HG03095 (cell line): ENCODE results near the gene NFATC1.
"Not testable (repeated sequence)": the region's sequence is repeated elsewhere in the genome, so short reads cannot be mapped to it uniquely, and the experiment has no call there.

Source experiments
- ATAC-seq: cut with Tn5 transposase; IDR thresholded peaks from one replicate; pipeline ENCODE4 v1.9.1; 2021; ENCODE audit warnings: moderate library complexity; ENCODE audit not compliant: unreplicated experiment

NFATC1 gene

DNA sequence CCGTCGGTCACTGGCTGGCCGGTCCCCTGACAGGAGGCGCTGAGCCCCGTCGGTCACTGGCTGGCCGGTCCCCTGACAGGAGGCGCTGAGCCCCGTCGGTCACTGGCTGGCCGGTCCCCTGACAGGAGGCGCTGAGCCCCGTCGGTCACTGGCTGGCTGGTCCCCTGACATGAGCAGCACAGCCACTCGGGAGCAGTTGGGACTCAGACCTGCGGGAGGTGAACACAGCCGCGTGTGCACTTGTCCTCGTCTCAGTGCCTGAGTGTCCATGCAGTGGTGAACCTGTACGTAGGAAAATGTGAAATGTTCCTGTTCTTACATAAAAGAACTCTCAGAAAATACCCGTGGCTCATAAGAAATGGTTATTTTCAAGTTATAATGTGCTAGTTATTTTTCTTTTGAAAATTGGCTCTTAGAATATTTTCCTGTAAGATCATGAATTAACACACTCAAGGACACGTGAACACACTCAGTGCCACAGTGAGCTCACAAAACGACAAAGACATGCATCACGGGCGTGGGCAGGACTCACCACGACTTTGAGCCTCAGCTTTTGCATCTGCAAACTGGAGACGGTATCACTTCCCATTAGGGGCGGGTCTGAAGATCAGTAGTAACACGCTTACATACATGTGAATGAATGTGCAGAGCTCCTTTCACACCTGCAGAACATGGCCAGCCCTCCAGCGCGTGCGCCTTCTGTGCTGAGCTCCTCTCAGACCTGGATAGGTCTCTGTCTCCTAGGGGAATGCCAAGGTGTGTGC lies 21.1 kb upstream of the NFATC1 start:
- peak; percentile 85 for ATAC-seq

DNA sequence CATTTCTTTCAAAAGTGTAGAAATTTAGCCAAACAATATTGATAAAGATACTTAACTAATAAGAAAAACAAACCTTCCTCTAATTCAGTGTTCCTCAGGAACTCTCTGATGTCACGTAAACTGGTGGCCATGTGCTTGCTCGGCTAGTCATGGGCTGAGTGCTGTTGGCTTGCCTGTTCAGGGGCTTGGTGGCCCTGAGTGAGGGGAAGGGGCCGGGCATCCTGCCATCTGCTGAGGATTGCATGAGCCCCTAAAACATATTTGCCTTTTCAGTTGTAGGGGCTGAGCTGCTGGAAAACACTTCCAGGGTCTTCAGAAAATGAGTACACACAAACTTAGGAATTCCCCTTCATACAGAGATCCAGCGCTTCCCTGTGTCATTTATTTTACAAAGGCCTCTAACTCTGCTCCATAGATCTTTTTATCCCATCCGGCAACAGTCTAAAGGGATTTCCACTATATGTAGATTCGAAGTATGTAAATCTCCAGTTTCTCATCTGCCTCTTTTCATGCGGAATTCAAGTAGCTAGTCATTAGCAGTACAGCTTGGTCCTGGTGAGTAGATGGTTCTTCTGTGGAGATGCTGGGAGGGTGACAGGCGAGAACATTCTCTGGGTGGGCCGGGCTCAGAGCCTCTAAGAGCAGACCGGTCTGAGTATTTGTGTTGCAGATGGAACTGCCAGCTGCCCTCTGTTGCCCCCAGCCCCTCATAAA lies 20.1 kb upstream of the NFATC1 start:
- ATAC-seq = no peak

DNA sequence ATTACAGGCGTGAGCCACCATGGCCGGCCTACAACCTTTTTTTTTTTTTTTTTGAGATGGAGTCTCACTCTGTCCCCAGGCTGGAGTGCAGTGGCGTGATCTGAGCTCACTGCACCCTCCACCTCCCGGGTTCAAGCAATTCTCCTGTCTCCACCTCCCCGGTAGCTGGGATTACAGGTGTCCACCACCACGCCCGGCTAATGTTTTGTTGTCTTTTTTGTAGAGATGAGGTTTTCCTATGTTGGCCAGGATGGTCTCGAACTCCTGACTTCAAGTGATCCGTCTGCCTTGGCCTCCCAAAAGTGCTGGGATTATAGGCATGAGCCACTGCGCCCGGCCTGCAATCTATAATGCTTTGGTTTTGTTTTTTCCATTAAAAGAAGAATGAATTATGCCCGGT lies 19.1 kb upstream of the NFATC1 start:
- not testable (repeated sequence) for ATAC-seq

DNA sequence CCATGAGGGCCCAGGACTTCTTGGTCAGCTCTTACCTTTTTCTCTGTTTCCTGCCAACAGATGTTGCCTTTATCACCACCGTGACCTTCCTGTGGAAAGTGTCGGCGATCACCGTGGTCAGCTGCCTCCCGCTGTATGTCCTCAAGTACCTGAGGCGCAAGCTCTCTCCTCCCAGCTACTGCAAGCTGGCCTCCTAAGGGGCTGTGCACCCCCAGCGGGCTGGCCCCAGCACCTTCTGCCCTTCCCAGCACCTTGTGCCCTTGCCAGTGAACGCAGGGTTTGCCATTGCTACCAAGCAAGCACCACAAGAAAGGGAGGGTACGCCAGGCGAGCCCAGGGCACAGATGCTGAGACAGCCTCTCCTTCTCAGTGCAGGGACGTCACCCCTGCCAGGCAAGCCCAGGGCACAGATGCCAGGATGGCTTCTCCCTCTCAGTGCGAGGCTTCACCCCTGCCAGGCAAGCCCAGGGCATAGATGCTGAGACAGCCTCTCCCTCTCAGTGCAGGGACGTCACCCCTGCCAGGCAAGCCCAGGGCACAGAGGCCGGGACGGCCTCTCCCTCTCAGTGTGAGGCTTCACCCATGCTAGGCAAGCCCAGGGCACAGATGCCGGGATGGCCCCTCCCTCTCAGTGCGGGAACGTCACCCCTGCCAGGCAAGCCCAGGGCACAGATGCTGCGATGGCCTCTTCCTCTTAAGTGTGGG lies 18.4 kb upstream of the NFATC1 start:
- no peak for ATAC-seq

DNA sequence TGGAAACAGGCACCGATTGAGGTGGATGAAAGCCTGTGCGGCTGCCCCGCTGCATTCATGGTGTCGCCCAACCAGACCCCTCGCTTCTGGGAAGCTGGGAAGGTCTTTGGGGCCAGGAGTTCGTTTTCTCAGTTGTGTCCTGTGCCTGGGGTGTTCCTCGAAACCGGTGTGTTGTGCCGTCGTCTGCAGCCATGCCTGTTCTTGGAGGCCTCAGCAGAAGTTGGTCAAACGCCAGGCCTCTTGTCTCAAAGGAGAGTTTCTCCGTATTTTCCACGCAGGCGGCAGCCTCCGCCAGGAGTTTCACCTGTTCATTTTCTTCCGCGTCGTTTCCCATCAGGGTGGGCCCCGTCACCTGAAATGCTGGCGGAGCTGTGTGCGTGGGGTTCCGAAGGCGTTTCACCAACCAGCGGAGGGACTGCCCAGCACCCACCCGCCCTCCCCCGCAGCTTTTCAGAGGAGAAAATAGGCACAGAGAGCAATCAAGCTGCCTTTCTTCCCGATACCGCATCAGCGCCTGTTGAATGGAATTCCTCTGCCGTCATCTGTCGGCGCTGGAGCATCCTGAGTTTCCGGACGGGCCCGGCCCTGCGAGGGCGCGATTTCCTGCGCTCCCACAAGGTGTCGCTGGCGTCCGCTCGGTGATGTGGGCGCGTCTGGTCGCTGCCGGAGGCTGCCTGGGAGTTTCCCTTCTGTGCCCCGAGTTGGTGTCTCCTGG lies 17.0 kb upstream of the NFATC1 start:
- peak; percentile 53 for ATAC-seq

DNA sequence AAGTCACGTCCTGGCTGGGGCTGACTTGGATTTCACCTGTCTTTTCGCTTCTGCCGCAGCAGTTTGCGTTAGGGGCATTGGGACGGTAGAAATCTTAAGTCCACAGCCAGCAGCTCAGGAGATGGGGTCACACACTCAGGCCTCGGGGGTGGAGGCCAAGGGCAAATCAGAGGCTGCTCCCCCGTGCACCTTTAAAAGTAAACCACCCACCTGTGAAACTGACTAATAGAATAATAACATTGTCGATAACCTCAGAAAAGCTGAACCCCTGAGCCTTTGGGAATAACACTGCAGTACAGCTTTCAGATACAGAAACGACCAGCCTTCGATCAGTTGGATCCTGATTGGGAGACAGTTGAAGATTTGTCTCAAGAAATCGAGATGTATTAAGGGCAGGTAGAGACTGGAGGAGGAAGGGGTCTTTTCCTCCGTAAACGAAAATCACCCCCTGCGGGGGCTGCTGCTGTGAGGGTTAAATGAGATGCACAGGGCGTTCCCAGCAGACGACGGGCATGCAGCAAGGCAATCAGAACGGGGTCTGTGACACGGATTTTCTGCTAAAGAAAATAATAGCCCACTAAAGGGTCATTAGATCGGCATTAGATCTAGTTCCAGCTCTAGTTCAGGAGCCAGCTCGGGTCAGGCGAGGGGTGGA lies 16.4 kb upstream of the NFATC1 start:
- ATAC-seq = no peak

DNA sequence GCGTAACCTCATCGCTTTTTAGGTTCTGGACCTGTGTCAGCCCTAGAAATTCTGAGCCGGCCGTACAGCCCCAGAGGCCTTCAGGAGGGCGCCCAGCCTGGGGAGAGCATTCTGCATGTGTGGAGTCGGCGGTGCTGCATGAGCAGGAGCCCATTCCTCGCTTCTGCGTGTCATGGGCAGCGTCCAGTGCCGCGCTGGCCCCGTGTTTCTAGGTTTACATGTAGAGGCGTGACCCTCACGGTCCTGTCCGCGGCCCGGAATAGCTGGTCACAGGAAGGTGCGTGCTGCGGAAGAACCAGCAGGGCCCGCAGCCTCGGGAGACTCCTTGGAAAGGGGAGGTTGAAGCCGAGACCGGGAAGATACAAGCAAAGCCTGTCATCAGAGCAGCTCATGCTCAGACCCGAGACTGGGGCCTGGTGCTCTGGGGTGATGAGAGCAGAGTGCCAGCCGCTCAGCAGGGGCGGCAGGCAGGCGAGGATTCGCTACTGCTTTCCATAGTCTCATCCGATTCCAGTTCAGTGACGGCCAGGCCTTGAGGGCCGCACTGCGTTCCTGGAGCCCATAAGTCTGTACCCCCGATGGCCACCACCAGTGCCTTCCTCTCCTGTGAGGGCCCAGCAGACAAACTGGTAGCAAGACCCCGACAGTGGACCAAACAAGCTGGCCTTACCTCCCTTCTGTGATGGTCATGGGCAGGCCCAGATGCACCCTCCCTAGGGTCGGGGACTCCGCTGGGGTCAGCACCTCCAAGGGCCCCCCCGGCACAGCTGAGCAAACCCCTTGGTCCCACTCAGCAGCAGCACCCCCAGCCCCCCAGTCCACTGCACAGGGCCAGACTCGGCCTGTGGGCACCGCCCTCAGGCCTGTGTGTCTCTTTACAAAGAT lies 15.6 kb upstream of the NFATC1 start:
- ATAC-seq = no peak

DNA sequence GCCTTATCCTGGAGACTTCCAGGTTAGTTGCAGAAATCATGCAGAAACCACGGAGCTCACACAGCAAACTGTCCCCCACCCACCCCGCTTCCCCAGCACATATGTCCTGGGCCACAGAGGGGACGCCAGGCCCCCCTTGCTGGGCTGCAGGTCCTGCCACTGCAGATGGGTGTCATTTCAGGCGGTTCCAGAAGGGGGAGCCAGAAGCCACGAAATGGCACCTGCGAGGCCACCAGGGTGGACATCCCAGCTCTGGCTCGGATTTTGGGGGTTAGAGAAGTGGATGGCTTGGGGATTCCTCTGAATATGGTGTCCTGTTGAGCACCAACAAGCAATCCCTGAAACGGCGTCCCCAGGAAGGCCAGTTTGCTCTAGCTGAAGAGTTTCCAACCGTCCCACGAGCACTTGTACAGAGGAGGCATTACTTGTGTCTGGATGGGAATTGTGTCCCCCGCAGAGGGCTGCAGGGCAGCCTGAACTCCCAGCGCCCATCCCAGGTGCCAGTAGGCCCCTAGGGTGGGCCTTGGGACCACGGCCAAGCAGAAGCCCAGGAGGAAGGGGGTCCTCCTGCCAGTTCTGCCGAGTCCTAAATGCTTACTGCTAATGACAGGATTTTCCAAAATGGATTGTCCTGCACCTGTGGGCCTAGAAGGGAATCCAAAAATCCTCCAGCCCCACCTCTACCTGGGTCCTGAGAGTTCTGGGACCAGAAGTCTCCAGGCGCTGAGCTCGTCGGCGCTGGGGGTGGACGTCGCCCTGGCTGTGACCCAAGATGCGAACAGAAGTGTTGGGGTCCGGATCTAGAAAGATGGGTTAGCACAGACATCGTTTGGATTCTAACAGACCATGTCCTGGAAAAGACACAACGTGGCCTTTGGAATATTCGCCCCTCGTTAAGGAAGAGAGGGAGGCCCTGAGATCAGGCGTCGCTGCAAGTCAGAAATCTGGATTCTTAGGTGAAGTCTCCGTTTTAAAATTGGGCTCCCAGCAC lies 14.6 kb upstream of the NFATC1 start:
- peak; percentile 49 for ATAC-seq

DNA sequence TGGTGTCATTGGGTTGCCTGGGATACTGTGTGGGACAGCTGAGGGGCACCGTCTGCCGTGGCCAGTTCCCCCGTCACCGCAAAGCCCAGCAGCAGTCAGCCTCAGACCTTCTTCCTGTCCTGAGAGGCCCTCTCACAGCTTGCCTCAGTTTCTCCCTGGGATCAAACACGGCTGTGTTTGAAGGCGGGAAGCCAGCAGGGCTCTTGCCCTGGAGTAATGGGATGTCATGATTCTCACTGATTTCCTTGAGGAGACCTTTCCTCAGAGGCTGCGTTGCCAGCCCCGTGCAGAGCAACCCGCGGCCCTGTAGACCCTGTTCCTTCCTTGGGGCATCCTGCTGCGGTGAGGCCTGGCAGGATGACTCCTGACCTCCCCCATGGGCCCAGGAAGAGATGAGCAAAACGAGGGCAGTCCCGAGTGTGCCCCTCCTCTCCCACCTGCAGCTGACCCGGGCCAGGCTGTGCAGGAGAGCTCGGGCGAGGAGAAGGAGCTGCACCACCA lies 13.9 kb upstream of the NFATC1 start:
- no peak for ATAC-seq

DNA sequence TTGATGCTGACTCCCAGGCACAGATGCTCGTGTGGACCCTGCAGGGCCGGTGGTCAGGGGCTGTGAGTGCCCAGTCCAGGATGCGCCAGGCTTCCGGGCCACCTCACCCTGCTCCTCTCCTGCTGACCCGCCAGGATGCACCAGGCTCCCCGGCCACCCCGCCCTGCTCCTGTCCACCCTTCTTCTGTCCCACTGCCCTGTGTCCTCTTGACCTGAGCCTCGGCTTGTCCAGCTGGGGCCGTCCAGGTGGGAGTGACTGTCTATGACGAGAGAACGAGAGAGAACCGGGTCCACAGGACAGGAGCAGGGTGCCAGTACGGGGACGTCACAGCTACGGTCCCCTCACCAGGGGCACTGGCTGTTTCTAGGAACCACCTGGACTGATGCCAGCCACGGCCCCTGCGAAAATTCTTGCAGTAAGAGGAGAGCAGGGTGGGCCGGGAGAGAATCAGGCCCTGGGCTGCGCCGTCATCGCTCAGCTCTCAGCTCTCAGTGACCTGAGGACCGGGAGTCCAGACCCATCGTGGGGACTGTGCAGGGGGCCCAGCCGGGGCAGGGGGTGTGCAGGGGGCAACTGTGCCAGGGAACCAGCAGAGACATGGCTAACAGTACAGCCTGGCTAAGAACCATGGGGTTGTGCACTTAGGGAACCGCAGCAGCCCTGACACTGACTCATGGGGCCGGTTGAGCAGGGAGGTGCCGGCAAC lies 12.9 kb upstream of the NFATC1 start:
- no peak for ATAC-seq

DNA sequence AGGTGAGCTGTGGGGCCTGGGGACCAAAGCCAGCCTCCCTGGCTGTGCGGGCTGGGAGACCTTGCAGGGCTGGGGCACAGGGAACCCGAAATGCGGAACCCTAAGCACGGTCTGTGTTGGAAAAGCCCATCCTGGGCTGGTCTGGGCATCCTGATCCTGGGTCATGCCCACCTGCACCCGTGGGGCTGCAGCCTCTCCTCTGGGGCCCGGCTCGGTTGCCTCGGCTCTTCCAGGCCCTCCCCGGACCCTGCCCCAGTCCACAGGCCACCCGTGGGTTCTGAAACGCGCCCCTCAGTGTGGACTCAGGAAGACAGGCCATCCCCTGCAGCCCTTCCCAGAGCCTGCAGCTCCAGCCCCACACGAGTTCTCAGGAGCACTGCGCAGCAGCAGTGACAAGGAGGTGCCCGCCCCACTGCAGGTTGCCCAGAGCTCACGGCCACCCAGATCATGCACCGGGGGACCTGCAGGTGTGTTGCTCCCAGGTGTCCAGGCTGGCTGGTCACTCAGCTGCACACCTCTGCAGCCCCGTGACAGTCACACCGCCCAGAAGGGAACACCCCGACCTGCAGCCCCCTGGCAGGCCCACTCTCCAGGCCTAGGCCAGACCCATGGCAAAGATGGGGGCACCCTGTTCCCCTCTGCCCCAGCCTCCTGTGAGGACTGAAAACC lies 12.2 kb upstream of the NFATC1 start:
- ATAC-seq = no peak

DNA sequence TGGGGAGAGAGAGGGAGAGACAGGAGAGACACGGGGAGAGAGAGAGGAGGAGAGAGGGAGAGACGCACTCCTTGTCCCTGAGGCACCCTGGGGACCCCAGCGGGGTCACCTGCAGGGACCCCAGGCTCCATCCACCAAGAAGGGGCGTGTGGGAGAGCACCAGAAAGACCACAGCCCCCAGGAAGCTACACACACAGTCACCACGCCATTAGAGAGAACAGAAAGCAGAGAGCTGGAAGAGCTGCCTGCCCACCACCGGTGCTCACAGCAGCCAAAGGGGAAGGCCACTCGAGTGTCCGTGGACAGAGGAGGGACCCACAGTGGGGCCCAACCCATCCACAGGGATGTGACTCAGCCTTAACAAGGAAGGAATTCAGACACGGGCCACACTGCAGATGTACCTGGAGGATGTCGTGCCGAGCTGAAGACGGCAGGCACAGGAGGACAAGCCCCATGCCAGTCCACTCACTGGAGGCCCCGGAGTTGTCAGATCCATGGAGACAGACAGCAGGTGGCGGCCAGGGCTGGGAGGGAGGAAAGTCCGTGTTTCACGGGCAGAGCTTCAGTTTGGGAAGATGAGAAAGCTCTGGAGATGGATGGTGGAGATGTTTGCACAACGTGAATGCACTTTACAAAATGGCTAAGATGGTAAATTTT lies 11.5 kb upstream of the NFATC1 start:
- no peak for ATAC-seq

DNA sequence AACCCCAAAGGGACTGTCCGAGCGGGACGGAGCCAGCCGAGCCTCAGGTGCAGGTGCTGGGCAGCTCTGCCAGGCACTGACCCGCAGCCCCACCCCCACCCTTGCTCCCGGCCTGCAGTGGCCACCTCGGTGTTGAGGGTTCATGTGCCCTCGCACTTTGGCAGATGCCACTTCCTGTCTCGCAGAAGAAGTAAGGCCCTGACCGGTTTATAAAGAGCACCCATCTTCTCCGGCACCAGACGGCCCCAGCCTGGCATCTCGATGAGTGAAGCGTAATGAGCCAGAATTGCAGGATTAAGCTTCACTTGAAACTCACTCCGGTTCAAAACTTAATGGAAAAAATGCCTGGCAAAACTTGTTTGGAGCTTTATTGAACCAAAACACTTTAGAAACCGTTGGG lies 10.9 kb upstream of the NFATC1 start:
- no peak for ATAC-seq

DNA sequence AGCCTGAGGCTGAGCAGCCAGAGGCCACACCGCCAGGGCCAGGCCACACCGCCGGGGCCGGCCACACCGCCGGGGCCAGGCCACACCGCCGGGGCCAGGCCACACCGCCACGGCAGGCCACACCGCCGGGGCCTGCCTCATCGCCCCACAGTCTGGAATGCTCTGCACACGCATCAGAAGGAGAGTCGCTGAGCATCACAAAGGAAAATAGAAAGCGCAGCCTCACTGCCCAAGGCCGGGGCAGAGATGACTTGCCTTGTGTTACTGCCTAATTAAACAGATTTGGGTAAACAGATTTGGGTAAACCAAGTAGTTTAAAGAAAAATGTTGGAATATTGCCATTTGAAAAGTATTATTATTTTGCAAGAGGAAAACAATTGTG lies 10.4 kb upstream of the NFATC1 start:
- no peak for ATAC-seq

DNA sequence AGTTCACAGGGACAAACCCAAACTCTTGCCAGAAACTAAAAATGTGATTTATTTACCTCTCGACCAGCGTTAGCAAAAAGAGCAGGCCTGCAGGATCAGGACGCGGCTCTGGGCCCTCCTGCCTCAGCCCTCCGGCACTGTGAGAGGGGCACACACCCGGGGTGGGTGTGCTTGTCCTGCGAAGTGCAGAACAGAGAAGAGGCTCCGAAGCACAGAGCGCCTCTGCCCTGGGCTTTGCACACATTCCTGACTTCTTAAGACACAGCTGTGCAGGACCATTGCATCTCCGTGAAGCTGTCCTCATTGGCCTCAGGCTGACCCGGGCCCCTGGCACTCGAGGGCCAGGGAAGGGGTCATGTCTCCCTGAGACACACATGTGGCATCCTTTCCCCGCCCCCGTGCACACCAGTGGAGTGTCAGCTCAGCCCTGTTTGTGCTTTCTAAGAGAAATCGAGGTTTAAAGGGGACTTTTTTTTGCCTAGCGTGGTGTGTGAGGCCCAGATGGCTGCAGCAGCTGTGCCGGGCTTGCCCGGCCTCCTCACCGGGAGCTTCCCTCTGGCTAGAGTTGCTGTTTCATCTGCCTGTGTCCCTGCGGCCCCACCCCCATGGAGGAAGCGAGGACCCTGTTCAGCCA lies 9.9 kb upstream of the NFATC1 start:
- ATAC-seq = no peak

DNA sequence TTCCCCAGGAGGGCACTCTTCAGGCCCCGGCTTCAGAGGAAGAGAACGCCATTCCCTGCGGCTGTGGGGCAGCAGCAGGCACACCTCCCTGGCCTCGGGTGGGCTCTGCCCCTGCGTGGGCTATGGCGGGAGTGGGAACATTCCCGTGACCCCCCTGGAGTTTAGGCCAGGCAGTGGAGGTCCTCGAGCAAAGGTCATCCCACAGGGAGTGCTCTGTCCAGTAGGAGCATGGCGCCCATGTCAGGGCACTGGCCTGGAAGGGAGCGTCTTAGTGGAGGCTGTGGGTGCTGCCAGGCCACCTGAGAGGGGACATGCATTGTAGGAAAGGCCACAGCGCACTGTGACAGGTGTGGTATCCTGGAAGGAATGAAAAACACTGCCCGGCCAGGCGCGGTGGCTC lies 9.2 kb upstream of the NFATC1 start:
- ATAC-seq = no peak
